GM15510 (cell line): Measurements from ENCODE around the gene ZBTB5.

ENCODE experiments used
- POLR2A ChIP-seq: IDR thresholded peaks from 3 replicates; pipeline ENCODE4 v1.6.1; 2011; ENCODE audit warnings: borderline replicate concordance; ENCODE audit not compliant: insufficient read length; ENCODE audit errors: extremely low read depth

Gene ZBTB5

GRCh38 chr9:37496020-37496419 is 30.8 kb upstream of the ZBTB5 start:
- no peak for TF ChIP-seq POLR2A

GRCh38 chr9:37495571-37495970 is 30.3 kb upstream of the ZBTB5 start:
- no peak for TF ChIP-seq POLR2A

GRCh38 chr9:37491939-37492338 is 26.7 kb upstream of the ZBTB5 start:
- TF ChIP-seq POLR2A = no peak

GRCh38 chr9:37486616-37487548 is 21.6 kb upstream of the ZBTB5 start:
- no peak for TF ChIP-seq POLR2A

GRCh38 chr9:37486256-37486615 is 21.0 kb upstream of the ZBTB5 start:
- no peak for TF ChIP-seq POLR2A

GRCh38 chr9:37485389-37486255 is 20.4 kb upstream of the ZBTB5 start, which contains the start of gene POLR1E:
Gene POLR1E, plus strand, starts transcription at chr9:37485948. Its CDS starts 100 bp downstream, at chr9:37486048.
- peak; percentile 90 for TF ChIP-seq POLR2A

GRCh38 chr9:37480759-37481158 is 15.5 kb upstream of the ZBTB5 start:
- no peak for TF ChIP-seq POLR2A

GRCh38 chr9:37476930-37477329 is 11.7 kb upstream of the ZBTB5 start:
- no peak for TF ChIP-seq POLR2A

- no peak for TF ChIP-seq POLR2A
Measured at GRCh38 chr9:37474438-37474837, 9.2 kb upstream of the ZBTB5 start.

- no peak for TF ChIP-seq POLR2A
Measured at GRCh38 chr9:37471942-37472684, 6.9 kb upstream of the ZBTB5 start.

GRCh38 chr9:37468620-37469019 is 3.4 kb upstream of the ZBTB5 start:
- TF ChIP-seq POLR2A = no peak

GRCh38 chr9:37466037-37466709 is 923 bp upstream of the ZBTB5 start:
- peak; percentile 45 for TF ChIP-seq POLR2A

GRCh38 chr9:37464426-37465248 is 613 bp downstream of the ZBTB5 start:
- TF ChIP-seq POLR2A = peak; percentile 58
